Activated CD4-positive, alpha-beta T cell treated with anti-CD3 and anti-CD28 coated beads for 1 hour (primary cell): ENCODE data around the gene CPVL.

Experiments
- DNase-seq: peaks from one replicate; pipeline ENCODE4 v3.0.0-alpha.2; 2020

Gene CPVL

DNA sequence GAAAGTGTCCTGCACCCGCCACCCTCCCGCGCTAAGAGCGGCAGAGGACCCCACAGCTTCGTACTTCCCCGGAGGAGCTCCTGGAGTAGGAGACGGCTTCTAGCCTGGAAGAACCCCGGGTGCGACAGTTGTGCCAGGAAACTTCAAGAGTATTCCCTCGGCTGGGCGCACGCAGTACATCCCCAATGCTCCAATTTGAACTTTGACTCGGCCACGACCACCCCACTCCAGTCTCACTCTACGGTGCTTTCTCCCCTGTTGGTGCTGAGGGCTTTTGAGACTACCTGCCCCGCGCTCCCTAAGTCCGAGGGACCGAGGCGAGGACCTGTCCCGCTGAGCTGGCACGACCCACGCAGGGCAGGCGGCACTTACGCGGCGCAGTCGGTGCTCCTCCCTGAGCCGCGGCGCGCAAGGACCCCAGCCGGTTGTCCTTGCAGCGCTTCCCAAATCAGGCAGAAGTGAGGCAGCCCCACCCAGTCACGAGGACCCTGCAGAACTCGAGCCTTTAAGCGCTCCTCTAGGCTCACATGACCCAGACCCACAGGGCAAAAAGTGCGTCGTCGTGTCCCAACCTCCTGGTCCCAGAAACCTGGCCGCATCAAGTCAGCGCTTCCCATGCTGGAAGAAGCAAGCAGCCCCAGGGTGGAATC lies at the start of gene CPVL:
Gene CPVL, minus strand, starts transcription at position 481 of the 650 bp plus-strand sequence. CDS start 25,476 bp downstream, outside the sequence.
- no peak for DNase-seq

DNA sequence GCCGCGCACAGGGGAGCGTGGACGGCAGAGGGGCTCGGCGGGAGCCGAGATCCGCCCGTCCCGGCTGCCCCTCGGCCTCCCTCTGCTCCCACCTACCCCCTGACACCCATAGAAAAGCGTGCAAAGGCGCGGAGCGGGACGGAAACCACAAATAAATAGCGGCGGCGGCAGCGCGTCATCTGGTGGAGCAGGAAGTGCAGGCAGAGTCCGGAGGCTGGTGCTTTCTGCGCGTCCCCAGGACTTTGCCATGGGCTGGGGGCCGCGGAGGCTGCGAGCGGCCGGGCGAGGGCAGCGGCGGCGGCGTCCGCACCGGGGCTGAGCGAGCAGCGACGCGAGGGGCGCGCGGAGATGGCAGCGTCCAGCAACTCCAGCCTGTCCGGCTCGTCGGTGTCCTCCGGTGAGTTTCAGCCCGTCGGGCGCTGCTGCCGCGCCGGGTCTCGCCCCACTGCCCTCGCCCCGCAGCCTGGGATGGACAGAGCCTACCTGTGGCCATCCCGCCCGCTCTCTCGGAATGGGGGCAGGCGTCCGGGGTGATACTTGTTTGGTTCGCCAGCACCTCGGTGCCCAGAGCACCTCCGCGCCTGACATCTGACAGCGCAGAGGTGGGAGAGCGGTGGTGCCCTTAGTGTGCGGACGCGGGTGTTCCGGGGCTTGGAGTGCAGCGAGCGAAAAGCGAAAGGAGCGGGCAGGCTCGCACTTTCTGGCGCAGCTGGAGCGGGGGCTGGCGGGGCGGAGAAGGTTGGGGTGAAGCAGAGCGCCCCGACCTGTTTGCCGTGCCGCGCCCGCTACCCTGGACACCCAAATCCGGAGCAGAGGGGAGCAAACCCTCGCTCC lies 48.5 kb upstream of the CPVL start, which contains the start of gene CHN2:
Gene CHN2, plus strand, starts transcription at position 182 of the 834 bp plus-strand sequence.
- no peak for DNase-seq

GRCh38 chr7:29194206-29194593 lies 47.9 kb upstream of the CPVL start:
- no peak for DNase-seq

GRCh38 chr7:29193316-29194205 lies 47.2 kb upstream of the CPVL start:
- no peak for DNase-seq

DNA sequence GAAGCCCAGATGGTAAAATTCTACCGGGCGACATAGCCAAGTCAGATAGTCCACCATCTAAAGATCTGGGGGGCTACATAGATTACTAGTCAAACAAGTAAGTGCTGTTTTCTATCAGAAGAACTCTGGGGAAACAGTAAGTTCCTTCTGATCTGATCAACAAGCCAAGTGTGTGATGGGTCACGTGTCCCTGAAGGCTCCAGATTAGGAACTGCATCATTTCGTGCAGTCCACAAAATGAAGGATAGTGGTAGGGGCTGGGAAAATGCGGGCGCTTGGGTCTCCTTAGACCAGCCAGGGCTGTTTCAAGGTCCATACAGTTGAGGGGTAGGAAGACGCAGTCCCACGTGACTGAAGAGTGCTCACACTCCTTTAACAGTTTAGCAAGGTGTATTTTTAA lies 46.5 kb upstream of the CPVL start:
- no peak for DNase-seq

DNA sequence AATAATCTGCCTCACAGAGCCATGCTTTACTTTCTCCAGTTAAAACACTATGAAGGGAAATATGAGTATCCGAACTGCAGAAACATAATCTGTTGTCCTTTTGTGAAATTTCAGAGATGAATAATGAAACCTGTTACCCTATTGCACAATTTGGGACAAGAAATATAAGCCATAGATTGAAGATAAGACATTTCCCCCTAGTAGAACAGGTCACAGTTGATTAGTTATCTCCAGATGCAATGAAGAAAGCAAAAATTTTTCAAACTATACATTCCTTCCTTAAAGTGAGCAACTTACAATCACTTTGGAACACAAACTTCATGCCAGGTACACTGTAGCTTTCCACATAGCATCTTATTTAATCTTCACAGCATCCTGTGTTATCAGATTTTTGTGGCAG lies 46.0 kb upstream of the CPVL start:
- DNase-seq = no peak

DNA sequence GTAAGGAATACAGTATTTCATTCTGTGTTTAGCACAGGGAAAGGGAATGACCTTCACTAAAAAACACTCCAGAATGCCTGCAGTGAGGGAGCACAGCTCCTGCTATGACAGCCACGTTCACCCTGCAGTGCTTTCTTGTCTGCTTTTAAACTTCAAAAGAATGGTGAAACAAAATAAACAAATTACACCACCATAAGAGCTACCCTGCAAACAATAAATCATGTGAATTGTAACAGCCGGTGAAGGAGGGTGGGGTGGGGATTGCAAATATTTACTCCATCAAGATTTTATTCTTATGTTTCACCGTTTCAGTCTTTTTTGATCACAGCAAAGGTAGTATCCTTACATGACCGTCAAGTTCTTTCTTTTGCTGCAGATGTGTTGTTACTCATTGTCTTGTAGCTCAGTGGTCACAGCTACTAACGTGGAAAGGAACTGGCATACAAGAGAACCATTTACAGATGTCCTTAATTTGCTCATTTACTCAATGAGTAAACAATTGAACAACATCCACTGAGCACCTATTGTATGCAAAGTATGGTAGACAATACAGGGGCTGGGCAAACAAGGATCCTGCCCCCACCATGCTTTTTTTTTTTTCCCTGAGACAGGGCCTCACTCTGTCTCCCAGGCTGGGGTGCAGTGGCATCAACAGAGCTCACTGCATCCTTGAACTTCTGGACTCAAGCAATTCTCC lies 44.2 kb upstream of the CPVL start:
- no peak for DNase-seq

GRCh38 chr7:29189743-29190201 lies 43.4 kb upstream of the CPVL start:
- DNase-seq = no peak

- DNase-seq = no peak
These were observed 39.3 kb upstream of the CPVL start for GRCh38 chr7:29185613-29186012.

- no peak for DNase-seq
These were observed 38.3 kb upstream of the CPVL start for GRCh38 chr7:29184599-29184998.

GRCh38 chr7:29179115-29179514 lies 32.8 kb upstream of the CPVL start:
- DNase-seq = no peak

- DNase-seq = no peak
These were observed 31.7 kb upstream of the CPVL start for GRCh38 chr7:29177963-29178600.

DNA sequence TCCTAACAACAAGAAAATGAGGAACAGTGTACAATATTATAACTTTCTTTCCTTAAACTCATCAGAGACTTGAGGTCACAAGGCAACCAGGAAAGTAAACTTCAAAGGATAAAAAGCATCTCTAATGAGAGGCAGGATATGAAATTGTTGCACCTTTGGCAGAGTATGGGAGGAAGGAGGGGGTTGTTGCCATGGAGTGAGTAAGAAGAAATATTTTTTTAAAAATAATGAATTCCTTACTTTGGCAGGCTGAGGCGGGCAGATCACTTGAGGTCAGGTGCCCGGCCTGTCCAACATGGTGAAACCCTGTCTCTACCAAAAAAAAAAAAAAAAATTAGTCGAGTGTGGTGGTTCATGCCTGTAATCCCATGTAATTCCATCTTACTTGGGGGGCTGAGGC lies 27.1 kb upstream of the CPVL start:
- no peak for DNase-seq

GRCh38 chr7:29170781-29171180 lies 24.4 kb upstream of the CPVL start:
- no peak for DNase-seq

- DNase-seq = no peak
These were observed 21.4 kb upstream of the CPVL start for GRCh38 chr7:29167721-29168120.

GRCh38 chr7:29163854-29164253 lies 17.5 kb upstream of the CPVL start:
- DNase-seq = no peak

DNA sequence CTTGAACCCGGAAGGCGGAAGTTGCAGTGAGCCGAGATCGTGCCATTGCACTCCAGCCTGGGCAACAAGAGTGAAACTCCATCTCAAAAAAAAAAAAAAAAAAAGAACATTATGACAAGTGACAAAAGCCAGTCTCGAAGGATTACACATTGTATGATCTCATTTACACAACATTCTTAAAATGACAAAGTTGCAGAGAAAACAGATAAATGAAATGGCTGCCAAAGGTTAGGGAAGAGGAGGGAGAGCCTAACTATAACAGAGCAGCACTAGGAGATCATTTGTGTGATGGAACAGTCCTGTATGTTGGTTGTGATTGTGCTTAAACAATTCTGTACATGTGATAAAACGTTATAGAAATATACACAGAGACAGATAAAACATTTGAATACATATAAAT lies 16.2 kb upstream of the CPVL start:
- DNase-seq = no peak

GRCh38 chr7:29161231-29161630 lies 14.9 kb upstream of the CPVL start:
- DNase-seq = no peak

DNA sequence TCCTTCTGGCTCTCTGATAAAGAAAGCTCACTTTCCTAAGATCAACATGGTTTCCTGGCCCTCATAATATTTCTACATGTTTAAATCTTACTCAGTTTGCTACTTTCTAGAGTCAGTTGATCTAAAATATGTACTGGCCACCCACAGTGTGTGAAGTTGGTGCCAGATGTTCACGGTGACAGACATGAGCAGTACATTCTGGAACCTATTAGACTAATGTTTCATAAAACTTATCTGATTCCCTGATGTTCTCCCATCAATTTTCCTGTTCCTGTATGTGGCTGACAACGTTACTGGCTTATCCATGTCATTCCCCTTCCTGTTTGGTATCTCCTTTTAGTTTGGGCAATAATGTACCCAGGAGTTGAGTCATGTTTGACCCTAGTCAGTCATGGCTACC lies 13.7 kb upstream of the CPVL start:
- no peak for DNase-seq

- DNase-seq = no peak
These were observed 12.6 kb upstream of the CPVL start for GRCh38 chr7:29158795-29159423.

DNA sequence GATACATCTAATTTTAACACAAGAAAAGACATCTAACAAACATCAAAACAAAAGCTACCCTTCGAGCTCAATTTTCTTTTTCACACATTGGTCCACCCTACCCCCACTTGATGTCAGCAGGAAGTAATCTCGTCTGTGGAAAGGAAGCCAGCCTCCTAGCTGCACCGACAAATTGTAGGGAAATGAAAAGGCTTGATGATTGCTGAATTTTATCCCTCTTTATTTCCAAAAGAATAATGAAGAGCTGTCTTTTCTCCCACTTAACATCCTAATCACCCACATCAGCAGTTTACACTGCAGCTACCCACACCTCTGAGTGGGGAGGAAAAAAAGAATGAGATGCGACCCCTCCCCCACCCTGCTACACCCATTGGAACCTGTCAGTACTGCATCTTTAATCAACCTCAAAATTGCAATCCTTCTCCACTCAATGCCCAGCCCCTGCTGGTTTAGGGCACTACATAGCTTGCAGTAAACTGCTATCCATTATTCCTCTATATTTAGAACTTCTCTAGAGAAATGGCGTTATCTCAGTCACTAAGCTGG lies 10.6 kb upstream of the CPVL start:
- no peak for DNase-seq
